IMR-90 (cell line): ENCODE results near the gene GMPR. TPM values are rescaled to one million over a fixed set of nuclear protein-coding genes. Genes with fewer than 3 reads are reported as not detected.

ENCODE experiments used
- ATAC-seq: fragments of 200-7000 bp; cut with Tn5 transposase; 2 replicates; pipeline ENCODE4 v1.9.1; 2020; ENCODE audit warnings: low read depth, mild to moderate bottlenecking, moderate library complexity
- BruUV-seq: library from RNA; stranded (reverse); fragments of 400-500 nt; replicated peaks from 2 replicates; lab custom pipeline; 2021; lab: Mats Ljungman, UMichigan
- CTCF ChIA-PET: fragments of 300-600 bp; formaldehyde crosslinking; extraction: SDS; loops from one replicate; lab custom pipeline; 2021; ENCODE audit warnings: antibody characterized with exemption; lab: Yijun Ruan, JAX
- POLR2A ChIA-PET: fragments of 300-600 bp; sonication (Branson Sonifier 250); formaldehyde crosslinking; loops from one replicate; lab custom pipeline; 2022; ENCODE audit warnings: antibody characterized with exemption; ENCODE audit not compliant: unreplicated experiment; lab: Charles Lee
- DNase-seq: peaks from one replicate; pipeline ENCODE4 v3.0.0; 2013
- H2AFZ ChIP-seq: replicated peaks from 2 replicates; pipeline ENCODE3; 2013; ENCODE audit warnings: low read length, mild to moderate bottlenecking; ENCODE audit not compliant: poor library complexity
- H2AK5ac ChIP-seq: 2 replicates; pipeline ENCODE4 v1.6.1; 2013; ENCODE audit warnings: low read depth, low read length, inconsistent platforms
- H2AK9ac ChIP-seq: replicated peaks from 2 replicates; pipeline ENCODE3; 2013; ENCODE audit warnings: mild to moderate bottlenecking, low read depth, low read length, moderate library complexity; ENCODE audit not compliant: poor library complexity
- H2BK120ac ChIP-seq: 2 replicates; pipeline ENCODE4 v1.6.1; 2013; ENCODE audit warnings: low read depth, low read length, inconsistent platforms
- H2BK15ac ChIP-seq: 3 replicates; pipeline ENCODE4 v1.6.1; 2013; ENCODE audit warnings: low read depth, low read length, inconsistent platforms
- H2BK20ac ChIP-seq: 2 replicates; pipeline ENCODE4 v1.6.1; 2013; ENCODE audit warnings: low read depth, mild to moderate bottlenecking, inconsistent platforms, low read length, moderate library complexity
- H2BK5ac ChIP-seq: 2 replicates; pipeline ENCODE4 v1.6.1; 2013; ENCODE audit warnings: mild to moderate bottlenecking, low read depth, low read length, inconsistent platforms; ENCODE audit not compliant: poor library complexity, severe bottlenecking
- H3K14ac ChIP-seq: replicated peaks from 2 replicates; pipeline ENCODE4 v1.6.1; 2013; ENCODE audit warnings: low read depth, low read length, inconsistent platforms
- H3K18ac ChIP-seq: 2 replicates; pipeline ENCODE4 v1.6.1; 2013; ENCODE audit warnings: low read depth, low read length, control low read depth
- H3K23ac ChIP-seq: 2 replicates; pipeline ENCODE4 v1.6.1; 2013; ENCODE audit warnings: low read depth, low read length, inconsistent platforms
- H3K27ac ChIP-seq: 2 replicates; pipeline ENCODE4 v1.5.1; 2013; ENCODE audit warnings: mild to moderate bottlenecking, control low read depth, low read length; ENCODE audit not compliant: insufficient read depth
- H3K27me3 ChIP-seq: 2 replicates; pipeline ENCODE4 v1.6.1; 2013; ENCODE audit warnings: low read length; ENCODE audit not compliant: control insufficient read depth, insufficient read depth
- H3K36me3 ChIP-seq: 2 replicates; pipeline ENCODE4 v1.6.1; 2013; ENCODE audit warnings: low read length, mixed read lengths; ENCODE audit not compliant: control insufficient read depth, insufficient read depth
- H3K4ac ChIP-seq: 2 replicates; pipeline ENCODE4 v1.6.1; 2013; ENCODE audit warnings: low read depth, low read length, inconsistent platforms
- H3K4me1 ChIP-seq: 2 replicates; pipeline ENCODE4 v1.6.1; 2013; ENCODE audit warnings: low read length, mixed read lengths; ENCODE audit not compliant: control insufficient read depth, insufficient read depth
- H3K4me2 ChIP-seq: 2 replicates; pipeline ENCODE4 v1.6.1; 2013; ENCODE audit warnings: low read depth, mild to moderate bottlenecking, control low read depth, low read length, moderate library complexity
- H3K4me3 ChIP-seq: 2 replicates; pipeline ENCODE4 v1.5.1; 2013; ENCODE audit warnings: low read depth, mild to moderate bottlenecking, control low read depth, low read length, moderate library complexity; ENCODE audit not compliant: insufficient read depth
- H3K56ac ChIP-seq: 2 replicates; pipeline ENCODE4 v1.6.1; 2013; ENCODE audit warnings: low read length, inconsistent platforms; ENCODE audit not compliant: insufficient read depth; ENCODE audit errors: extremely low read depth
- H3K79me1 ChIP-seq, 2 experiments: 2 replicates each; pipeline ENCODE4 v1.6.1; 2013; ENCODE audit warnings: low read length in 2 of 2, inconsistent platforms in 1 of 2, low read depth in 1 of 2
- H3K9ac ChIP-seq: 2 replicates; pipeline ENCODE4 v1.6.1; 2013; ENCODE audit warnings: low read depth, low read length, control low read depth
- H3K9me1 ChIP-seq: 2 replicates; pipeline ENCODE4 v1.6.1; 2013; ENCODE audit warnings: low read length, inconsistent platforms; ENCODE audit not compliant: insufficient read depth
- H3K9me3 ChIP-seq: 2 replicates; pipeline ENCODE4 v1.6.1; 2013; ENCODE audit warnings: low read length; ENCODE audit not compliant: control insufficient read depth, insufficient read depth
- H4K20me1 ChIP-seq: 2 replicates; pipeline ENCODE4 v1.6.1; 2013; ENCODE audit warnings: low read length, inconsistent platforms; ENCODE audit not compliant: insufficient read depth
- H4K5ac ChIP-seq: 2 replicates; pipeline ENCODE4 v1.6.1; 2013; ENCODE audit warnings: mild to moderate bottlenecking, low read depth, low read length, control low read depth
- H4K8ac ChIP-seq, 2 experiments: 2 replicates each; pipeline ENCODE4 v1.6.1; 2013; ENCODE audit warnings: low read depth in 2 of 2, low read length in 2 of 2, control low read depth in 1 of 2, inconsistent platforms in 1 of 2
- H4K91ac ChIP-seq: 2 replicates; pipeline ENCODE4 v1.6.1; 2013; ENCODE audit warnings: low read depth, low read length, inconsistent platforms; ENCODE audit not compliant: insufficient read depth
- BHLHE40 ChIP-seq: fragments of 150-350 bp; IDR thresholded peaks from 2 replicates; pipeline ENCODE4 v1.6.1; 2016; ENCODE audit warnings: mild to moderate bottlenecking, low read depth, low read length
- CEBPB ChIP-seq: IDR thresholded peaks from 2 replicates; pipeline ENCODE4 v1.6.1; 2012; ENCODE audit warnings: low read depth, low read length, improper control_type of control experiment
- CHD1 ChIP-seq: IDR thresholded peaks from 2 replicates; pipeline ENCODE4 v1.6.1; 2012; ENCODE audit warnings: low read depth, low read length, improper control_type of control experiment
- CTCF ChIP-seq: conservative IDR thresholded peaks from 2 replicates; pipeline ENCODE4 v1.5.1; 2012; ENCODE audit warnings: mild to moderate bottlenecking, low read depth, low read length, improper control_type of control experiment
- ELK1 ChIP-seq: fragments of 150-350 bp; IDR thresholded peaks from 2 replicates; pipeline ENCODE4 v1.6.1; 2016; ENCODE audit warnings: low read depth, mild to moderate bottlenecking, low read length, moderate library complexity, borderline replicate concordance
- FOS ChIP-seq: fragments of 150-350 bp; IDR thresholded peaks from 2 replicates; pipeline ENCODE4 v1.6.1; 2016; ENCODE audit warnings: low read depth, low read length
- MAFK ChIP-seq: IDR thresholded peaks from 2 replicates; pipeline ENCODE4 v1.6.1; 2012; ENCODE audit warnings: low read depth, low read length, improper control_type of control experiment
- MAZ ChIP-seq: IDR thresholded peaks from 2 replicates; pipeline ENCODE4 v1.6.1; 2012; ENCODE audit warnings: low read depth, mild to moderate bottlenecking, low read length, improper control_type of control experiment, moderate library complexity, borderline replicate concordance
- MXI1 ChIP-seq: IDR thresholded peaks from 2 replicates; pipeline ENCODE4 v1.6.1; 2012; ENCODE audit warnings: low read depth, mild to moderate bottlenecking, low read length, moderate library complexity, borderline replicate concordance
- NFE2L2 ChIP-seq: fragments of 150-350 bp; IDR thresholded peaks from 2 replicates; pipeline ENCODE4 v1.6.1; 2016; ENCODE audit warnings: low read depth, mild to moderate bottlenecking, low read length
- POLR2A ChIP-seq: IDR thresholded peaks from 2 replicates; pipeline ENCODE4 v1.6.1; 2012; ENCODE audit warnings: mild to moderate bottlenecking, low read depth, low read length
- RAD21 ChIP-seq: IDR thresholded peaks from 2 replicates; pipeline ENCODE4 v1.6.1; 2012; ENCODE audit warnings: low read length, improper control_type of control experiment
- RCOR1 ChIP-seq: IDR thresholded peaks from 2 replicates; pipeline ENCODE4 v1.6.1; 2012; ENCODE audit warnings: mild to moderate bottlenecking, low read length, improper control_type of control experiment; ENCODE audit not compliant: insufficient replicate concordance
- RFX5 ChIP-seq: IDR thresholded peaks from 2 replicates; pipeline ENCODE4 v1.8.0; 2012; ENCODE audit warnings: low read depth, mild to moderate bottlenecking, low read length, moderate library complexity
- SMC3 ChIP-seq: fragments of 150-350 bp; IDR thresholded peaks from 2 replicates; pipeline ENCODE4 v1.6.1; 2016; ENCODE audit warnings: low read depth, mild to moderate bottlenecking, antibody characterized with exemption, low read length, moderate library complexity
- USF2 ChIP-seq: fragments of 150-350 bp; IDR thresholded peaks from 2 replicates; pipeline ENCODE4 v1.6.1; 2017; ENCODE audit warnings: mild to moderate bottlenecking, antibody characterized with exemption, low read length, low read depth
- WGBS, 2 experiments: methylation state at CpG; one replicate each; pipeline versions ENCODE4 v1.1.5 to v1.1.7; 2013; ENCODE audit warnings: missing lambda C conversion rate in 2 of 2; ENCODE audit not compliant: insufficient read length in 1 of 2; ENCODE audit errors: extremely low coverage in 2 of 2; 5-methylcytosine and 5-hydroxymethylcytosine counted together
- dilution Hi-C: fragments of 300-500 bp; cut with HindIII; formaldehyde crosslinking; loops from one replicate; pipeline ENCODE4 v1.14.3; 2018; ENCODE audit warnings: low sequenced_read_pairs; ENCODE audit not compliant: unreplicated experiment
- in situ Hi-C: fragments of 300-500 bp; cut with MboI; formaldehyde crosslinking; loops from 3 replicates; pipeline ENCODE4 v1.14.3; 2019; ENCODE audit warnings: low sequenced_read_pairs, inconsistent platforms, mixed read lengths
- intact Hi-C: fragments of 100-400 bp; cut with micrococcal nuclease; formaldehyde crosslinking; loops from 2 replicates; pipeline ENCODE4 v1.10.0; 2022
- polyA plus RNA-seq, 3 experiments: library from polyadenylated mRNA; depleted of rRNA; stranded (reverse); fragments of >200 nt; gene quantifications; 2 replicates each; pipeline ENCODE4 v1.2.3, GENCODE V29; 2012; ENCODE audit warnings: low replicate concordance in 1 of 3
- total RNA-seq: library from RNA; depleted of rRNA; stranded (reverse); fragments of >200 nt; gene quantifications from 2 replicates; pipeline ENCODE4 v1.2.3, GENCODE V29; 2012

The GMPR gene
- total and polyA plus RNA-seq, 2 of the 4 experiments (the other 2 are of a cell fraction), result 6.3 to 8.6 TPM

- no peak overlapping the region for H3K23ac ChIP-seq
- no peak overlapping the region for H3K9ac ChIP-seq
- H4K8ac ChIP-seq, result no peak overlapping the region
- no peak overlapping the region for H3K27ac ChIP-seq
- DNase-seq (no peak), ATAC-seq (no peak)
- in situ Hi-C loops, result no loop called here
- no peak overlapping the region for H3K4ac ChIP-seq
- no peaks in the 10 kb centered on the region for H3K27me3 ChIP-seq
- BruUV-seq, result no TSS peak
- H2BK15ac ChIP-seq, result no peak overlapping the region
- no peaks in the 10 kb centered on the region for H3K79me1 ChIP-seq
- WGBS, 2 experiments, result no CpG with 5 or more reads among the region's 3 CpGs
- H3K56ac ChIP-seq, result no peak overlapping the region
- no peak overlapping the region for H4K5ac ChIP-seq
- no peak overlapping the region for H3K4me3 ChIP-seq
- no peaks in the 10 kb centered on the region for H4K20me1 ChIP-seq
- H2BK5ac ChIP-seq, result no peak overlapping the region
- TF ChIP-seq POLR2A (no peak), CTCF (no peak), RAD21 (no peak), FOS (no peak), BHLHE40 (no peak), NFE2L2 (no peak), MAZ (no peak), RCOR1 (no peak), MXI1 (no peak), CEBPB (no peak), MAFK (no peak), USF2 (no peak), CHD1 (no peak), SMC3 (no peak), RFX5 (no peak), ELK1 (no peak)
- ChIA-PET POLR2A (no interaction called here), CTCF (no interaction called here)
- no peak overlapping the region for H2BK20ac ChIP-seq
- H4K91ac ChIP-seq, result no peak overlapping the region
- no peak overlapping the region for H3K18ac ChIP-seq
- no peak overlapping the region for H2AK9ac ChIP-seq
- H2AFZ ChIP-seq, result no peak overlapping the region
- H3K36me3 ChIP-seq, result peaks cover 12% of the 10 kb centered on the region; the same call in 1 of the 2 replicates
- dilution Hi-C loops, result no loop called here
- no peak overlapping the region for H2BK120ac ChIP-seq
- no peaks in the 10 kb centered on the region for H3K4me1 ChIP-seq
- intact Hi-C loops, result no loop called here
- H3K9me1 ChIP-seq, result no peaks in the 10 kb centered on the region
- no peak overlapping the region for H2AK5ac ChIP-seq
- no peak overlapping the region for H3K14ac ChIP-seq
- no peaks in the 10 kb centered on the region for H3K9me3 ChIP-seq
- no peak overlapping the region for H3K4me2 ChIP-seq
Measured at GRCh38 chr6:16299861-16300260, 61.5 kb downstream of the GMPR start.
